H1 (cell line): ENCODE data around the gene POLDIP2.

Experiments
- ATF3 ChIP-seq: IDR thresholded peaks from 2 replicates; pipeline ENCODE4 v1.6.1; 2011; ENCODE audit warnings: low read depth, mild to moderate bottlenecking, low read length; ENCODE audit not compliant: insufficient read depth
- CTCF ChIP-seq, 3 experiments: IDR thresholded peaks; 1 replicate in 2 of 3; 2 replicates in 1 of 3; pipeline versions ENCODE4 v1.5.1 to v1.6.1; 2011; ENCODE audit warnings: low read length in 3 of 3, mild to moderate bottlenecking in 3 of 3, inconsistent platforms in 2 of 3, low read depth in 1 of 3, moderate library complexity in 1 of 3; ENCODE audit not compliant: insufficient read depth in 1 of 3; ENCODE audit errors: control extremely low read depth in 1 of 3
- POLR2A ChIP-seq, 2 experiments: IDR thresholded peaks; 1 replicate in 1 of 2; 2 replicates in 1 of 2; pipeline ENCODE4 v1.6.1; 2011; ENCODE audit warnings: low read depth in 2 of 2, low read length in 2 of 2, mild to moderate bottlenecking in 2 of 2; ENCODE audit errors: control extremely low read depth in 1 of 2
- SIN3A ChIP-seq, 2 experiments: IDR thresholded peaks in 1 of 2; conservative IDR thresholded peaks in 1 of 2; 2 replicates each; pipeline ENCODE4 v1.6.1; 2011 to 2012; ENCODE audit warnings: low read length in 2 of 2, improper control_type of control experiment in 1 of 2, low read depth in 1 of 2, mild to moderate bottlenecking in 1 of 2

- no peak for TF ChIP-seq CTCF (IDR thresholded peaks at IDR 0.05; ENCODE audit: control extremely low read depth in 1 of 3, insufficient read depth in 1 of 3, low read depth in 1 of 3, low read length in 3 of 3)
- TF ChIP-seq POLR2A (IDR thresholded peaks at IDR 0.05; ENCODE audit: control extremely low read depth in 1 of 2, low read depth in 2 of 2, low read length in 2 of 2), result no peak
- no peak for TF ChIP-seq SIN3A (conservative IDR thresholded peaks at IDR 0.05 in 1 of 2, IDR thresholded peaks at IDR 0.05 in 1 of 2; ENCODE audit: low read depth in 1 of 2, low read length in 2 of 2)
- no peak for TF ChIP-seq ATF3
Observed at GRCh38 chr17:28369684-28370034, 12.3 kb upstream of the POLDIP2 start.
